Measurements from ENCODE around the gene MAGI2.

DNA sequence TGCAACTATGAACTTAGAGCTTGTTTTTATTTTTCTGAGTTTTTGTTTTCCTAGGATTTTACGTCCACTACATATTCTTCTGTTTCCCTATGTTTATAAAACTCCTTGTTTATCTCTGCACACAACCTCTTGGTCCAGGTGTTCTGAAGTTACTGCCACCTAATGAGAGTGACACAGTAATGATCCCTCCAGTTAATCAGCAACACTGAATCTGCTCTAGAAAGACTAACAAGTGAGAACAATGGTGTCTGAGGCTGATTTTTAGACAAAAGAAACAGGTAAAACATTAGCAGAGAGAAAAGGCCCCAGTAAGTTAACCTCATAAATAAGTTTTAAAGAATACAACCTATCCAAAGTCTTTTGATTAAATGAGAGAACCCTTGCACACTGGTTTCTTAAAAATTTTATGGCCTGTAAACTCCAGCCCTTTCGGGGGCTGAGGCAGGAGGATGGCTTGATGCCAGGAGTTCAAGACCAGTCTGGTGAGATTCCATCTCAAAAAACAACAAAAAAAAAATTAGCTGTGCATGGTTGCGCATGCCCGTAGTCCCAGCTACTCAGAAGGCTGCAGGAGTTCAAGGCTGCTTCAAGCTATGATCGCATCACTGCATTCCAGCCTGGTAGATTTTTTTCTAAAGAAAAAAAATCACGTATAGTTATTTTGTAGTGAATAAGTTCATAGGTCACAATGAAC lies 397.6 kb downstream of the MAGI2 start:
- TF ChIP-seq, protein P1, sequence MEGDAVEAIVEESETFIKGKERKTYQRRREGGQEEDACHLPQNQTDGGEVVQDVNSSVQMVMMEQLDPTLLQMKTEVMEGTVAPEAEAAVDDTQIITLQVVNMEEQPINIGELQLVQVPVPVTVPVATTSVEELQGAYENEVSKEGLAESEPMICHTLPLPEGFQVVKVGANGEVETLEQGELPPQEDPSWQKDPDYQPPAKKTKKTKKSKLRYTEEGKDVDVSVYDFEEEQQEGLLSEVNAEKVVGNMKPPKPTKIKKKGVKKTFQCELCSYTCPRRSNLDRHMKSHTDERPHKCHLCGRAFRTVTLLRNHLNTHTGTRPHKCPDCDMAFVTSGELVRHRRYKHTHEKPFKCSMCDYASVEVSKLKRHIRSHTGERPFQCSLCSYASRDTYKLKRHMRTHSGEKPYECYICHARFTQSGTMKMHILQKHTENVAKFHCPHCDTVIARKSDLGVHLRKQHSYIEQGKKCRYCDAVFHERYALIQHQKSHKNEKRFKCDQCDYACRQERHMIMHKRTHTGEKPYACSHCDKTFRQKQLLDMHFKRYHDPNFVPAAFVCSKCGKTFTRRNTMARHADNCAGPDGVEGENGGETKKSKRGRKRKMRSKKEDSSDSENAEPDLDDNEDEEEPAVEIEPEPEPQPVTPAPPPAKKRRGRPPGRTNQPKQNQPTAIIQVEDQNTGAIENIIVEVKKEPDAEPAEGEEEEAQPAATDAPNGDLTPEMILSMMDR (IDR thresholded peaks at IDR 0.05): no peak
- TF ChIP-seq POLR2A (IDR thresholded peaks at IDR 0.05): no peak

Data from ovary (tissue), 3 donors.